PC-3 (cell line): ENCODE results near the gene ZNF155. TPM values are rescaled to one million over a fixed set of nuclear protein-coding genes. Genes with fewer than 3 reads are reported as not detected.
A peak's percentile ranks its signal among the peaks of the same experiment; 100 is the strongest.

ENCODE experiments used
- ATAC-seq: fragments of 200-7000 bp; cut with Tn5 transposase; 2 replicates; pipeline ENCODE4 v1.9.1; 2020; ENCODE audit warnings: mild to moderate bottlenecking, moderate library complexity
- BruUV-seq: library from RNA; stranded (reverse); fragments of 400-500 nt; replicated peaks from 2 replicates; lab custom pipeline; 2021; lab: Mats Ljungman, UMichigan
- CTCF ChIA-PET: fragments of 300-600 bp; sonication (Branson Sonifier 250); formaldehyde crosslinking; loops from one replicate; lab custom pipeline; 2022; ENCODE audit warnings: antibody characterized with exemption; lab: Charles Lee
- POLR2A ChIA-PET: fragments of 300-600 bp; sonication (Branson Sonifier 250); formaldehyde crosslinking; loops from one replicate; lab custom pipeline; 2022; ENCODE audit warnings: antibody characterized with exemption; ENCODE audit not compliant: unreplicated experiment; lab: Charles Lee
- DNase-seq: peaks from one replicate; pipeline ENCODE4 v3.0.0-alpha.2; 2015
- H2AFZ ChIP-seq: fragments of 300-600 bp; sonication (generic); 2 replicates; pipeline ENCODE4 v1.6.0; 2016; ENCODE audit warnings: antibody characterized with exemption, low read length
- H3F3A ChIP-seq: fragments of 300-600 bp; sonication (generic); one replicate; pipeline ENCODE4 v1.6.0; 2017; ENCODE audit warnings: antibody characterized with exemption, low read length, control low read depth, mild to moderate bottlenecking; ENCODE audit not compliant: unreplicated experiment
- H3K27ac ChIP-seq: fragments of 300-600 bp; sonication (generic); 2 replicates; pipeline ENCODE4 v1.5.1; 2016; ENCODE audit warnings: mild to moderate bottlenecking, low read length
- H3K27me3 ChIP-seq: fragments of 300-600 bp; sonication (generic); 2 replicates; pipeline ENCODE4 v1.6.1; 2016; ENCODE audit warnings: low read length, mixed read lengths
- H3K36me3 ChIP-seq: fragments of 300-600 bp; sonication (generic); 2 replicates; pipeline ENCODE4 v1.6.1; 2016; ENCODE audit warnings: low read depth, mixed run types, low read length, mixed read lengths
- H3K4me1 ChIP-seq: fragments of 300-600 bp; sonication (generic); 2 replicates; pipeline ENCODE4 v1.5.1; 2016; ENCODE audit warnings: low read length; ENCODE audit not compliant: insufficient read depth
- H3K4me2 ChIP-seq: fragments of 300-600 bp; sonication (generic); 2 replicates; pipeline ENCODE4 v1.6.0; 2016; ENCODE audit warnings: low read length
- H3K4me3 ChIP-seq: fragments of 300-600 bp; sonication (generic); 2 replicates; pipeline ENCODE4 v1.5.1; 2016; ENCODE audit warnings: mild to moderate bottlenecking, low read length, mixed read lengths
- H3K79me2 ChIP-seq: fragments of 300-600 bp; sonication (generic); 2 replicates; pipeline ENCODE4 v1.6.1; 2017; ENCODE audit warnings: low read length, mixed read lengths
- H3K9ac ChIP-seq: fragments of 300-600 bp; sonication (generic); 2 replicates; pipeline ENCODE4 v1.6.0; 2016; ENCODE audit warnings: mild to moderate bottlenecking, low read length
- H3K9me2 ChIP-seq: fragments of 300-600 bp; sonication (generic); replicated peaks from 2 replicates; pipeline ENCODE4 v1.6.1; 2016; ENCODE audit warnings: mixed run types, low read length, mixed read lengths
- H3K9me3 ChIP-seq: fragments of 300-600 bp; sonication (generic); 2 replicates; pipeline ENCODE4 v1.6.1; 2016; ENCODE audit warnings: low read length, mixed read lengths
- H4K20me1 ChIP-seq: fragments of 300-600 bp; sonication (generic); 2 replicates; pipeline ENCODE4 v1.6.1; 2016; ENCODE audit warnings: low read length, mixed read lengths
- EZH2 ChIP-seq: fragments of 300-600 bp; sonication (generic); IDR thresholded peaks from one replicate; pipeline ENCODE4 v1.6.1; 2017; ENCODE audit warnings: antibody characterized with exemption, mild to moderate bottlenecking, low read length; ENCODE audit not compliant: unreplicated experiment
- EZH2phosphoT487 ChIP-seq: fragments of 300-600 bp; sonication (generic); IDR thresholded peaks from 2 replicates; pipeline ENCODE4 v1.6.1; 2018; ENCODE audit warnings: mild to moderate bottlenecking, antibody characterized with exemption, low read length, borderline replicate concordance
- intact Hi-C: fragments of 100-400 bp; cut with micrococcal nuclease; formaldehyde crosslinking; loops from 2 replicates; pipeline ENCODE4 v1.9.0; 2023
- total RNA-seq: library from RNA; depleted of rRNA; stranded (reverse); fragments of >200 nt; gene quantifications from 2 replicates; pipeline ENCODE4 v1.2.3, GENCODE V29; 2014
- TF ChIP-seq, protein P1 (sequence below): fragments of 300-600 bp; sonication (generic); conservative IDR thresholded peaks from 2 replicates; pipeline ENCODE4 v1.5.1; 2017; ENCODE audit warnings: antibody characterized with exemption, low read depth, mild to moderate bottlenecking, low read length

The ZNF155 gene
- total RNA-seq, 1 experiment from 2014 or later: 3.1 TPM

DNA sequence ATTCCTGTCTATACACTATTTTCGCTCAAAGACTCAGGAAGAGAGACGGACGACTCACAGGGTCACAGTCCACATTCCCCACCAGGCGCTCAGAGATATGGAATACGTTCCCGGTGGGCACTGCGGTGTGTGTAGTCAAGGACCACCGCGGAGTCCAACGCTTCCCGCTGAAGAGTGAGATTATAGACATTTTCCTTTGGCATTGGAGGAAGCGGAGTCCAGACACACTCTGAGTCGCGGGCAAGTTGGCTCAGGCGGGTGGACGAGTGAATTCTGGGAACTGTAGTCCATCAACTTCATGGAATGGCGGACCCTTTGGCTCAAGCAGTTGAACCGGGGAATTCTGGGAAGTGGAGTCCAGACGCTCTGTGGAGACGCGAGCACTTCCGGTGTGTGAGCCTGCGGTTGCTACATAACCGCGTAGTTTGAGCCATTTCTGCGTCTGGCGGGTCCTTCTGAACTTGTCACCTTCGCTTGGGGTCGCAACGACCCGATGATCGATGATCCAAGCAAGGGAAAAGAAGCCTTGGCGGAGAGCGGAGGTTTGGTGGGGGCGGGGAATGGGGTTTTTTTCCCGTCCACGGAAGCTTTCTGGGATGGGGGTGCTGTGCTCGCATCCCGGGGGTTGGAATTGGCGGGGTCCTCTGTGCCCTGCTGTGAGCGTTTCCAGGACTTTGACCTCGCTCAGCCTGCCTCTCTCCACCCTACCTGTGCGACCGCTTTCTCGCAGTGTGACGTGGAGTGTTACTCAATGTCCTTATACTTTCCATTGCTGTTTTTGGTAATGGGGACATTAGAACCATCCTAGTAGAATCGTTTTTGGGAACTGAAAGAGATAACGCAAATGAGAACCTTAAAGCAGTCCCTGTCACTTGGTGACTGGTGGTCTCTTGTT is 18.8 kb downstream of the ZNF155 start, which contains the start of gene ZNF230:
Gene ZNF230, plus strand, starts transcription at position 392 of the 895 bp plus-strand sequence. CDS start 4,122 bp downstream, outside the sequence.
- Histone ChIP-seq H3K27me3 (no peaks in the 10 kb centered on the region), H3K4me3 (peak within 1 kb of the TSS; percentile 81), H2AFZ (peak within 1 kb of the TSS; percentile 99), H3K4me1 (no peaks in the 10 kb centered on the region), H3K36me3 (peaks cover 17% of the 10 kb centered on the region), H3K4me2 (peak within 1 kb of the TSS; percentile 86), H3K9me2 (no peaks in the 10 kb centered on the region), H3F3A (no peaks in the 10 kb centered on the region), H3K79me2 (peaks cover 6% of the 10 kb centered on the region), H4K20me1 (no peaks in the 10 kb centered on the region), H3K27ac (no peak within 1 kb of the TSS), H3K9ac (peak within 1 kb of the TSS; percentile 62), H3K9me3 (no peaks in the 10 kb centered on the region)
- BruUV-seq: TSS peak; percentile 89
- TF ChIP-seq, protein P1, sequence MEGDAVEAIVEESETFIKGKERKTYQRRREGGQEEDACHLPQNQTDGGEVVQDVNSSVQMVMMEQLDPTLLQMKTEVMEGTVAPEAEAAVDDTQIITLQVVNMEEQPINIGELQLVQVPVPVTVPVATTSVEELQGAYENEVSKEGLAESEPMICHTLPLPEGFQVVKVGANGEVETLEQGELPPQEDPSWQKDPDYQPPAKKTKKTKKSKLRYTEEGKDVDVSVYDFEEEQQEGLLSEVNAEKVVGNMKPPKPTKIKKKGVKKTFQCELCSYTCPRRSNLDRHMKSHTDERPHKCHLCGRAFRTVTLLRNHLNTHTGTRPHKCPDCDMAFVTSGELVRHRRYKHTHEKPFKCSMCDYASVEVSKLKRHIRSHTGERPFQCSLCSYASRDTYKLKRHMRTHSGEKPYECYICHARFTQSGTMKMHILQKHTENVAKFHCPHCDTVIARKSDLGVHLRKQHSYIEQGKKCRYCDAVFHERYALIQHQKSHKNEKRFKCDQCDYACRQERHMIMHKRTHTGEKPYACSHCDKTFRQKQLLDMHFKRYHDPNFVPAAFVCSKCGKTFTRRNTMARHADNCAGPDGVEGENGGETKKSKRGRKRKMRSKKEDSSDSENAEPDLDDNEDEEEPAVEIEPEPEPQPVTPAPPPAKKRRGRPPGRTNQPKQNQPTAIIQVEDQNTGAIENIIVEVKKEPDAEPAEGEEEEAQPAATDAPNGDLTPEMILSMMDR: no peak
- TF ChIP-seq EZH2phosphoT487 (no peak), EZH2 (no peak)
- ChIA-PET POLR2A (no interaction called here), CTCF (interaction anchor here (0.6 kb wide), 1 partner anchor 953 kb away, joined by 4 read pairs; no protein-coding TSS in a partner anchor)
- DNase-seq (peak; percentile 93), ATAC-seq (peak; percentile 97)
- intact Hi-C loops: loop anchor here (1.0 to 2.0 kb wide), 4 partner anchors 18 to 110 kb away; partner anchors contain the start of genes ZNF155, ZNF224, ZNF225 and ZNF284

DNA sequence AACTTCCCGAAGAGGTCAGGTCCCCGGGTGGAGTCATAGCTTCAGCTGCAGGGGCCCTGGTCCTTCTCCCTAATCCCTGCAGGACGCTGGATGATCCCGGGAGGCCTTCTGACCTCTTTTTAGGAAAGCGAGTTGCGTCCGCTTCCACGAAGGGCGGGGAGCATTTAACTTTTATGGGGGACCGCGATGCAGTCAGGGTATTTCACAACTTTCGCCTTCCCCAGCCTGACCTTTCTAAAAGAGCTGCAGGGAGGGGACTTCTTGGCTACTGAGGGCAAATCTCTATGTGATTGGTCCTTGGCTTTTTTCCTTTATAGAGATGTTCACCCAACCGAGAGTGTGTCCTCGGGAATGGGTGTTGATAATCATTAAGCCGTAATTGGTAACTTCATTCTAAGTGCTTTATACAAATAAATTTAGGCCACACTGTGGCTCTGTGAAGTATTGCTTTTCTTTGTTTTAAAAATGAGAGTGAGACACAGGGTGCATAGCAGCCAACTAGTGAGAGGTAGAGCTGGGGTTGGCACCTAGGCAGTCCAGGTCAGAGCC is 19.5 kb downstream of the ZNF155 start:
- DNase-seq (no peak), ATAC-seq (peak; percentile 26)
- no peak for TF ChIP-seq EZH2
- TF ChIP-seq, protein P1: no peak
- no peak for TF ChIP-seq EZH2phosphoT487
- POLR2A ChIA-PET: no interaction called here
- Histone ChIP-seq H3K9me3 (no peaks in the 10 kb centered on the region), H3K4me2 (peak overlapping the region; percentile 86), H3K4me1 (no peaks in the 10 kb centered on the region), H3K9me2 (no peaks in the 10 kb centered on the region), H3K27ac (no peak overlapping the region), H3F3A (no peaks in the 10 kb centered on the region), H3K4me3 (peak overlapping the region; percentile 81), H4K20me1 (no peaks in the 10 kb centered on the region), H3K36me3 (peaks cover 24% of the 10 kb centered on the region), H3K79me2 (peaks cover 6% of the 10 kb centered on the region), H3K27me3 (no peaks in the 10 kb centered on the region), H2AFZ (peak overlapping the region; percentile 99), H3K9ac (peak overlapping the region; percentile 62)
- no TSS peak for BruUV-seq
- intact Hi-C loops: loop anchor here (2.0 kb wide), 2 partner anchors 19 to 69 kb away; partner anchors contain the start of genes ZNF155 and ZNF284
- CTCF ChIA-PET: interaction anchor here (0.6 to 1.0 kb wide), 3 partner anchors 92 to 953 kb away, joined by 3 to 4 read pairs (median 3); no protein-coding TSS in a partner anchor
